ENCODE measurements around the gene C2CD4C. TPM values are rescaled to one million over a fixed set of nuclear protein-coding genes. Genes with fewer than 3 reads are reported as not detected.
"Not testable (repeated sequence)": the region's sequence is repeated elsewhere in the genome, so short reads cannot be mapped to it uniquely, and the experiment has no call there.

C2CD4C gene
- total RNA-seq, 1 experiment from 2014 or later: 14.6 TPM

GRCh38 chr19:423691-424466, 14.9 kb upstream of the C2CD4C start:
- Histone ChIP-seq H3K79me2 (ENCODE audit: insufficient read depth, low read length) (no peaks in the 10 kb centered on the region), H3K4me2 (ENCODE audit: insufficient read depth, insufficient read length, low read length) (no peak overlapping the region), H3K18ac (ENCODE audit: insufficient read length, low read depth, low read length) (no peak overlapping the region), H3K23me2 (ENCODE audit: insufficient read length, low read depth, low read length, poor library complexity, severe bottlenecking) (no peaks in the 10 kb centered on the region), H3K4me1 (ENCODE audit: insufficient read depth, low read length) (no peaks in the 10 kb centered on the region), H4K91ac (ENCODE audit: insufficient read length, low read depth, low read length) (no peak overlapping the region), H3K4ac (ENCODE audit: low read depth, low read length) (no peak overlapping the region), H3K23ac (ENCODE audit: insufficient read length, low read depth, low read length) (no peak overlapping the region), H4K5ac (ENCODE audit: insufficient read length, low read depth, low read length) (no peak overlapping the region), H4K20me1 (ENCODE audit: control insufficient read depth, insufficient read depth, insufficient read length) (no peaks in the 10 kb centered on the region), H2BK5ac (ENCODE audit: insufficient read length, low read length) (no peak overlapping the region), H2AFZ (ENCODE audit: low read length) (no peak overlapping the region), H2BK120ac (ENCODE audit: low read depth, low read length, poor library complexity, severe bottlenecking) (no peak overlapping the region), H2BK12ac (ENCODE audit: insufficient read length, low read depth, low read length) (no peak overlapping the region), H3K9ac (ENCODE audit: extremely low read depth, insufficient read length, low read length) (no peak overlapping the region), H2AK5ac (ENCODE audit: insufficient read length, low read length) (no peak overlapping the region), H3K56ac (ENCODE audit: insufficient read length, low read depth, low read length) (no peak overlapping the region), H2BK20ac (ENCODE audit: low read depth, low read length, poor library complexity, severe bottlenecking) (no peak overlapping the region), H3K27me3 (ENCODE audit: insufficient read depth, low read length) (no peaks in the 10 kb centered on the region; the same call in 1 of the 2 replicates), H3T11ph (ENCODE audit: low read length) (no peak overlapping the region), H3K27ac (ENCODE audit: insufficient read length, low read depth, low read length) (no peak overlapping the region), H3K79me1 (ENCODE audit: insufficient read depth, low read depth, low read length, poor library complexity, severe bottlenecking) (no peaks in the 10 kb centered on the region), H4K8ac (replicated peaks; ENCODE audit: insufficient read length, low read depth, low read length) (no peak overlapping the region), H3K14ac (ENCODE audit: insufficient read depth, low read length) (no peak overlapping the region; the same call in 1 of the 2 replicates), H2BK15ac (ENCODE audit: low read depth, low read length) (no peak overlapping the region), H3K9me3 (ENCODE audit: control insufficient read depth, low read depth, low read length) (peaks cover 7% of the 10 kb centered on the region)
- WGBS (ENCODE audit: extremely low coverage, insufficient read length, low lambda C conversion rate): no CpG with 5 or more reads among the region's 25 CpGs
- 0 out of 7 replicates have a peak overlapping the region, but pooled peaks of 1 of the 3 experiments have one; percentile 14 for H3K27ac Mint-ChIP-seq
- peaks cover 0 to 8% of the 10 kb centered on the region in 2 experiments; a peak in 1 of 4 replicates for H3K4me1 Mint-ChIP-seq
- H3K4me3 Mint-ChIP-seq: no peak overlapping the region
- H3K27me3 Mint-ChIP-seq (ENCODE audit: low read depth): peaks cover 16% of the 10 kb centered on the region
- H3K9me3 Mint-ChIP-seq: peaks cover 3 to 5% of the 10 kb centered on the region in 2 experiments; a peak in 1 of 5 replicates
- peaks cover 0 to 12% (median 0%) of the 10 kb centered on the region in 3 experiments; a peak in 3 of 7 replicates for H3K36me3 Mint-ChIP-seq (ENCODE audit: insufficient read depth in 1 of 3, low read depth in 3 of 3)
- TF ChIP-seq CTCF (conservative IDR thresholded peaks at IDR 0.05): no peak
- no peak for DNase-seq

- not testable (repeated sequence) for H3K18ac ChIP-seq (ENCODE audit: insufficient read length, low read depth, low read length); H4K91ac ChIP-seq (ENCODE audit: insufficient read length, low read depth, low read length); H3K4me1 ChIP-seq (ENCODE audit: insufficient read depth, low read length); H2BK120ac ChIP-seq (ENCODE audit: low read depth, low read length, poor library complexity, severe bottlenecking); H4K5ac ChIP-seq (ENCODE audit: insufficient read length, low read depth, low read length); H2AK5ac ChIP-seq (ENCODE audit: insufficient read length, low read length); H3K23ac ChIP-seq (ENCODE audit: insufficient read length, low read depth, low read length); H3K23me2 ChIP-seq (ENCODE audit: insufficient read length, low read depth, low read length, poor library complexity, severe bottlenecking); H3K36me3 Mint-ChIP-seq (ENCODE audit: insufficient read depth in 1 of 3, low read depth in 3 of 3); H3K79me2 ChIP-seq (ENCODE audit: insufficient read depth, low read length); H4K20me1 ChIP-seq (ENCODE audit: control insufficient read depth, insufficient read depth, insufficient read length); H3K9ac ChIP-seq (ENCODE audit: extremely low read depth, insufficient read length, low read length); H3K9me3 Mint-ChIP-seq; H3K27ac ChIP-seq (ENCODE audit: insufficient read length, low read depth, low read length); H3K14ac ChIP-seq (ENCODE audit: insufficient read depth, low read length); H2BK5ac ChIP-seq (ENCODE audit: insufficient read length, low read length); H3K27me3 ChIP-seq (ENCODE audit: insufficient read depth, low read length); H4K8ac ChIP-seq (replicated peaks; ENCODE audit: insufficient read length, low read depth, low read length); H2BK12ac ChIP-seq (ENCODE audit: insufficient read length, low read depth, low read length); H2AFZ ChIP-seq (ENCODE audit: low read length); H3T11ph ChIP-seq (ENCODE audit: low read length); H3K27ac Mint-ChIP-seq; H2BK20ac ChIP-seq (ENCODE audit: low read depth, low read length, poor library complexity, severe bottlenecking); H3K56ac ChIP-seq (ENCODE audit: insufficient read length, low read depth, low read length); H3K4ac ChIP-seq (ENCODE audit: low read depth, low read length); H3K4me3 Mint-ChIP-seq; H2BK15ac ChIP-seq (ENCODE audit: low read depth, low read length); H3K79me1 ChIP-seq (ENCODE audit: insufficient read depth, low read depth, low read length, poor library complexity, severe bottlenecking); H3K4me2 ChIP-seq (ENCODE audit: insufficient read depth, insufficient read length, low read length); DNase-seq; H3K9me3 ChIP-seq (ENCODE audit: control insufficient read depth, low read depth, low read length)
- no CpG with 5 or more reads among the region's 9 CpGs for WGBS (ENCODE audit: extremely low coverage, insufficient read length, low lambda C conversion rate)
- peaks cover 5 to 15% of the 10 kb centered on the region in 2 experiments for H3K4me1 Mint-ChIP-seq
- H3K27me3 Mint-ChIP-seq (ENCODE audit: low read depth): peaks cover 10% of the 10 kb centered on the region
These were observed 13.9 kb upstream of the C2CD4C start for GRCh38 chr19:422917-423226.
